Measurements from ENCODE around the gene ZBTB18. TPM values are rescaled to one million over a fixed set of nuclear protein-coding genes. Genes with fewer than 3 reads are reported as not detected.
A peak's percentile ranks its signal among the peaks of the same experiment; 100 is the strongest.

The ZBTB18 gene
- total RNA-seq, 2 experiments from 2014 or later, result 57.2 to 59.9 TPM

GRCh38 chr1:244100704-244101453 is 49.8 kb downstream of the ZBTB18 start:
- Mint-ChIP-seq H3K9me3 (no peaks in the 10 kb centered on the region), H3K4me1 (ENCODE audit: low read depth) (peaks cover 17% of the 10 kb centered on the region), H3K36me3 (ENCODE audit: low read depth) (no peaks in the 10 kb centered on the region), H3K27ac (no peak overlapping the region), H3K4me3 (peak overlapping the region; percentile 18), H3K27me3 (no peaks in the 10 kb centered on the region)
- H3K4me1 ChIP-seq (ENCODE audit: insufficient read depth, low read length), result peaks cover 8% of the 10 kb centered on the region
- H3K4me3 ChIP-seq (ENCODE audit: low read length), result no peak overlapping the region
- DNase-seq (peak in 3 of 14 experiments; percentile 4 to 22 (median 11)), ATAC-seq (ENCODE audit: poor library complexity) (peak; percentile 43)
- H3K27ac ChIP-seq (ENCODE audit: low read depth in 1 of 2, low read length in 2 of 2), result no peak overlapping the region
- intact Hi-C loops (cut with DNase I, micrococcal nuclease), result no loop called here
- POLR2A ChIA-PET, result interaction anchor here (0.6 to 2.3 kb wide), 2 partner anchors 26 to 126 kb away, joined by 3 to 9 read pairs; no protein-coding TSS in a partner anchor
- H3K36me3 ChIP-seq (ENCODE audit: insufficient read depth, low read length), result no peaks in the 10 kb centered on the region
- no peak for TF ChIP-seq CTCF (IDR thresholded peaks at IDR 0.05)
- H3K27me3 ChIP-seq (ENCODE audit: control insufficient read depth in 1 of 2, insufficient read depth in 2 of 2, low read length in 2 of 2), result peaks cover 0 to 3% of the 10 kb centered on the region in 2 experiments
- CTCF ChIA-PET, result no interaction called here
- no peaks in the 10 kb centered on the region for H3K9me3 ChIP-seq (ENCODE audit: control insufficient read depth in 1 of 2, insufficient read depth in 1 of 2, low read length in 2 of 2)

GRCh38 chr1:244102046-244102445 is 51.0 kb downstream of the ZBTB18 start:
- Histone ChIP-seq H3K27me3 (ENCODE audit: control insufficient read depth in 1 of 2, insufficient read depth in 2 of 2, low read length in 2 of 2) (peaks cover 0 to 3% of the 10 kb centered on the region in 2 experiments), H3K9me3 (ENCODE audit: control insufficient read depth in 1 of 2, insufficient read depth in 1 of 2, low read length in 2 of 2) (no peaks in the 10 kb centered on the region), H3K4me1 (ENCODE audit: insufficient read depth, low read length) (peaks cover 8% of the 10 kb centered on the region), H3K4me3 (ENCODE audit: low read length) (no peak overlapping the region), H3K27ac (ENCODE audit: low read depth in 1 of 2, low read length in 2 of 2) (no peak overlapping the region), H3K36me3 (ENCODE audit: insufficient read depth, low read length) (no peaks in the 10 kb centered on the region)
- peaks cover 17% of the 10 kb centered on the region for H3K4me1 Mint-ChIP-seq (ENCODE audit: low read depth)
- H3K27me3 Mint-ChIP-seq, result no peaks in the 10 kb centered on the region
- TF ChIP-seq CTCF (IDR thresholded peaks at IDR 0.05), result no peak
- ATAC-seq (ENCODE audit: poor library complexity), result no peak
- H3K4me3 Mint-ChIP-seq, result no peak overlapping the region
- intact Hi-C loops (cut with DNase I, micrococcal nuclease), result no loop called here
- POLR2A ChIA-PET, result no interaction called here
- no peak for DNase-seq
- H3K27ac Mint-ChIP-seq, result no peak overlapping the region
- CTCF ChIA-PET, result no interaction called here
- H3K36me3 Mint-ChIP-seq (ENCODE audit: low read depth), result no peaks in the 10 kb centered on the region
- no peaks in the 10 kb centered on the region for H3K9me3 Mint-ChIP-seq

- intact Hi-C loops (cut with DNase I, micrococcal nuclease), result no loop called here
- DNase-seq (no peak), ATAC-seq (ENCODE audit: poor library complexity) (no peak)
- H3K36me3 ChIP-seq (ENCODE audit: insufficient read depth, low read length), result no peaks in the 10 kb centered on the region
- no peak overlapping the region for H3K4me3 Mint-ChIP-seq
- no peaks in the 10 kb centered on the region for H3K9me3 Mint-ChIP-seq
- H3K4me3 ChIP-seq (ENCODE audit: low read length), result no peak overlapping the region
- CTCF ChIA-PET, result no interaction called here
- H3K27me3 Mint-ChIP-seq, result no peaks in the 10 kb centered on the region
- peaks cover 8% of the 10 kb centered on the region for H3K4me1 ChIP-seq (ENCODE audit: insufficient read depth, low read length)
- H3K27me3 ChIP-seq (ENCODE audit: control insufficient read depth in 1 of 2, insufficient read depth in 2 of 2, low read length in 2 of 2), result peaks cover 0 to 3% of the 10 kb centered on the region in 2 experiments
- no peak overlapping the region for H3K27ac Mint-ChIP-seq
- no peaks in the 10 kb centered on the region for H3K36me3 Mint-ChIP-seq (ENCODE audit: low read depth)
- TF ChIP-seq CTCF (IDR thresholded peaks at IDR 0.05), result no peak
- H3K9me3 ChIP-seq (ENCODE audit: control insufficient read depth in 1 of 2, insufficient read depth in 1 of 2, low read length in 2 of 2), result no peaks in the 10 kb centered on the region
- H3K4me1 Mint-ChIP-seq (ENCODE audit: low read depth), result peaks cover 17% of the 10 kb centered on the region
- POLR2A ChIA-PET, result no interaction called here
- H3K27ac ChIP-seq (ENCODE audit: low read depth in 1 of 2, low read length in 2 of 2), result no peak overlapping the region
Observed at GRCh38 chr1:244102468-244102867, 51.4 kb downstream of the ZBTB18 start.

Data from CD4-positive, alpha-beta T cell (primary cell).